HepG2 (cell line): ENCODE data around the gene ZNF428. TPM values are rescaled to one million over a fixed set of nuclear protein-coding genes. Genes with fewer than 3 reads are reported as not detected.

Experiments
- ATAC-seq: fragments of 200-7000 bp; cut with Tn5 transposase; 3 replicates; pipeline ENCODE4 v1.9.1; 2020; ENCODE audit warnings: mild to moderate bottlenecking, moderate library complexity
- BruUV-seq: library from RNA; stranded (reverse); fragments of 400-500 nt; replicated peaks from 2 replicates; lab custom pipeline; 2021; lab: Mats Ljungman, UMichigan
- CTCF ChIA-PET: fragments of 300-600 bp; formaldehyde crosslinking; extraction: SDS; loops from one replicate; lab custom pipeline; 2021; ENCODE audit warnings: low total read pairs, inconsistent platforms, low intra/inter-chr PET ratio; lab: Yijun Ruan, JAX
- POLR2A ChIA-PET: fragments of 350-600 bp; sonication (Branson Sonifier 250); formaldehyde crosslinking; loops from one replicate; lab custom pipeline; 2020; ENCODE audit warnings: antibody characterized with exemption, inconsistent platforms; lab: Yijun Ruan, JAX
- DNase-seq: peaks from one replicate; pipeline ENCODE4 v3.0.0-alpha.2; 2015; ENCODE audit warnings: low spot score
- FAIRE-seq: peaks from 3 replicates; lab custom pipeline; 2011; peaks lifted over from hg19 to GRCh38; lab: Jason Lieb, UNC
- H2AFZ ChIP-seq: one replicate; pipeline ENCODE4 v1.6.1; 2011; ENCODE audit warnings: low read length, inconsistent platforms
- H3K27ac ChIP-seq: fragments of 300-600 bp; 3 replicates; pipeline ENCODE4 v1.8.0; 2011; ENCODE audit warnings: mixed run types, mild to moderate bottlenecking, mixed read lengths, low read length, inconsistent platforms; ENCODE audit not compliant: insufficient read depth; ENCODE audit errors: extremely low read length
- H3K27me3 ChIP-seq, 2 experiments: fragments of 200-600 bp in 1 of 2; 2 replicates in 1 of 2; 3 replicates in 1 of 2; pipeline versions ENCODE4 v1.6.0 to v1.8.0; 2011; ENCODE audit warnings: low read length in 2 of 2, mild to moderate bottlenecking in 2 of 2, moderate library complexity in 2 of 2, inconsistent platforms in 1 of 2; ENCODE audit not compliant: insufficient read depth in 2 of 2, control insufficient read depth in 1 of 2
- H3K36me3 ChIP-seq, 2 experiments: fragments of 200-600 bp in 1 of 2; replicated peaks in 1 of 2; 2 replicates in 1 of 2; 3 replicates in 1 of 2; pipeline versions ENCODE4 v1.5.1 to v1.8.0; 2011; ENCODE audit warnings: low read length in 2 of 2, inconsistent platforms in 1 of 2; ENCODE audit not compliant: insufficient read depth in 2 of 2, control insufficient read depth in 1 of 2
- H3K4me1 ChIP-seq: 2 replicates; pipeline ENCODE4 v1.5.1; 2012; ENCODE audit warnings: low read length, inconsistent platforms; ENCODE audit not compliant: insufficient read depth
- H3K4me2 ChIP-seq: 2 replicates; pipeline ENCODE4 v1.6.0; 2011; ENCODE audit warnings: low read depth, low read length, inconsistent platforms
- H3K4me3 ChIP-seq, 3 experiments: fragments of 200-600 bp in 1 of 3; sonication (generic), shearing (Covaris generic) in 1 of 3; replicated peaks in 1 of 3; 2 replicates each; pipeline ENCODE4 v1.5.1; 2011 to 2016; ENCODE audit warnings: low read length in 3 of 3, inconsistent platforms in 2 of 3, low read depth in 2 of 3, mild to moderate bottlenecking in 2 of 3, control low read depth in 1 of 3, mixed read lengths in 1 of 3; ENCODE audit not compliant: insufficient read depth in 1 of 3
- H3K79me2 ChIP-seq: one replicate; pipeline ENCODE4 v1.6.1; 2011; ENCODE audit warnings: low read length, inconsistent platforms; ENCODE audit not compliant: insufficient read depth
- H3K9ac ChIP-seq: 2 replicates; pipeline ENCODE4 v1.6.0; 2011; ENCODE audit warnings: mild to moderate bottlenecking, low read depth, low read length, inconsistent platforms; ENCODE audit not compliant: insufficient read depth
- H3K9me3 ChIP-seq: 2 replicates; pipeline ENCODE4 v1.5.1; 2012; ENCODE audit warnings: mild to moderate bottlenecking, low read length
- H4K20me1 ChIP-seq: 2 replicates; pipeline ENCODE4 v1.6.0; 2011; ENCODE audit warnings: inconsistent platforms, mild to moderate bottlenecking, low read length, moderate library complexity; ENCODE audit not compliant: insufficient read depth
- BRCA1 ChIP-seq: sonication (generic); formaldehyde crosslinking; IDR thresholded peaks from 2 replicates; pipeline ENCODE4 v1.4.0; 2020; ENCODE audit warnings: missing genetic modification reagents
- CEBPB ChIP-seq: IDR thresholded peaks from 2 replicates; pipeline ENCODE4 v1.6.1; 2011; ENCODE audit warnings: low read depth, low read length, improper control_type of control experiment, borderline replicate concordance
- CEBPG ChIP-seq: IDR thresholded peaks from 2 replicates; pipeline ENCODE4 v1.6.1; 2016
- GATA4 ChIP-seq: sonication (generic); IDR thresholded peaks from 2 replicates; pipeline ENCODE4 v1.6.1; 2016; ENCODE audit warnings: antibody characterized with exemption, low read depth, borderline replicate concordance
- IKZF4 ChIP-seq: sonication (generic); formaldehyde crosslinking; IDR thresholded peaks from 2 replicates; pipeline ENCODE4 v1.5.1; 2020; ENCODE audit warnings: borderline replicate concordance, mild to moderate bottlenecking, low read depth, missing genetic modification reagents; ENCODE audit errors: not compliant biosample characterization
- KLF9 ChIP-seq: IDR thresholded peaks from 2 replicates; pipeline ENCODE4 v1.6.1; 2016; ENCODE audit warnings: low read depth
- MED8 ChIP-seq: sonication (generic); formaldehyde crosslinking; IDR thresholded peaks from 2 replicates; pipeline ENCODE4 v1.8.1; 2023; ENCODE audit warnings: mild to moderate bottlenecking, missing genetic modification reagents; ENCODE audit not compliant: insufficient replicate concordance
- MYNN ChIP-seq: sonication (generic); formaldehyde crosslinking; IDR thresholded peaks from 2 replicates; pipeline ENCODE4 v1.4.0; 2020; ENCODE audit warnings: mild to moderate bottlenecking, low read depth, missing genetic modification reagents
- MZF1 ChIP-seq: sonication (generic); formaldehyde crosslinking; IDR thresholded peaks from 2 replicates; pipeline ENCODE4 v1.8.1; 2023; ENCODE audit warnings: mild to moderate bottlenecking, missing genetic modification reagents, borderline replicate concordance
- NR1H2 ChIP-seq: sonication (generic); formaldehyde crosslinking; IDR thresholded peaks from 2 replicates; pipeline ENCODE4 v1.8.1; 2022; ENCODE audit warnings: low read depth, missing genetic modification reagents, borderline replicate concordance
- RBFOX2 ChIP-seq: fragments of 200-400 bp; formaldehyde crosslinking; IDR thresholded peaks from 2 replicates; pipeline ENCODE4 v1.6.1; 2017; ENCODE audit warnings: low read depth, mild to moderate bottlenecking, low read length
- REST ChIP-seq, 2 experiments: IDR thresholded peaks; 2 replicates each; pipeline ENCODE4 v1.6.1; 2011 to 2012; ENCODE audit warnings: low read length in 2 of 2, borderline replicate concordance in 1 of 2, low read depth in 1 of 2, mild to moderate bottlenecking in 1 of 2, moderate library complexity in 1 of 2
- SKIL ChIP-seq: sonication (generic); formaldehyde crosslinking; IDR thresholded peaks from 2 replicates; pipeline ENCODE4 v1.8.0; 2022; ENCODE audit warnings: missing genetic modification reagents, mild to moderate bottlenecking, moderate library complexity, borderline replicate concordance
- SMC3 ChIP-seq: IDR thresholded peaks from 2 replicates; pipeline ENCODE4 v1.6.1; 2011; ENCODE audit warnings: low read length, improper control_type of control experiment
- SNAPC5 ChIP-seq: sonication (generic); formaldehyde crosslinking; IDR thresholded peaks from 2 replicates; pipeline ENCODE4 v1.8.1; 2023; ENCODE audit warnings: mild to moderate bottlenecking, missing genetic modification reagents, borderline replicate concordance
- ZNF468 ChIP-seq: sonication (generic); formaldehyde crosslinking; IDR thresholded peaks from 2 replicates; pipeline ENCODE4 v1.8.0; 2022; ENCODE audit warnings: mild to moderate bottlenecking, moderate library complexity, missing genetic modification reagents
- ZNF615 ChIP-seq: sonication (generic); formaldehyde crosslinking; IDR thresholded peaks from 2 replicates; pipeline ENCODE4 v1.5.0; 2020; ENCODE audit warnings: mild to moderate bottlenecking, missing genetic modification reagents, borderline replicate concordance
- ZSCAN9 ChIP-seq: IDR thresholded peaks from 2 replicates; pipeline ENCODE4 v1.6.1; 2016; ENCODE audit warnings: borderline replicate concordance
- WGBS: methylation state at CpG from one replicate; pipeline ENCODE4 v1.1.6; 2017; ENCODE audit warnings: low lambda C conversion rate; 5-methylcytosine and 5-hydroxymethylcytosine counted together
- in situ Hi-C: cut with HindIII; loops from 2 replicates; pipeline ENCODE4 v1.10.0; 2017; ENCODE audit warnings: low pct_unique_long_range_greater_than_20kb; ENCODE audit not compliant: extremely low pct_ligation_motif_present
- intact Hi-C: fragments of 100-400 bp; cut with micrococcal nuclease; formaldehyde crosslinking; loops from one replicate; pipeline ENCODE4 v1.10.0; 2022; ENCODE audit not compliant: unreplicated experiment
- polyA plus RNA-seq, 8 experiments: library from polyadenylated mRNA; depleted of rRNA in 3 of 8; stranded (reverse) in 7 of 8; unstranded in 1 of 8; fragments of >200 nt; fragmentation: Illumina TruSeq in 4 of 8; extraction: Trizol in 4 of 8; gene quantifications; 2 replicates each; pipeline versions ENCODE4 v1.2.1 to v1.2.3, GENCODE V29; 2011 to 2016; ENCODE audit warnings: low read depth in 4 of 8, missing spikeins in 1 of 8, mixed read lengths in 1 of 8; ENCODE audit not compliant: insufficient read depth in 1 of 8
- total RNA-seq, 5 experiments: library from RNA; depleted of rRNA; stranded (reverse); fragments of >200 nt; fragmentation: Illumina TruSeq; extraction: Trizol; gene quantifications; 2 replicates each; pipeline ENCODE4 v1.2.3, GENCODE V29; 2016; ENCODE audit warnings: low read depth in 1 of 5

Gene ZNF428
- total and polyA plus RNA-seq, 2 of the 13 experiments (the other 11 are each of a cell fraction or from before 2014, with no cell fraction given): 10.4 to 26.9 TPM

GRCh38 chr19:43633520-43633919 lies 14.1 kb upstream of the ZNF428 start:
- ATAC-seq (no peak), FAIRE-seq (no peak), DNase-seq (no peak)
- H3K4me1 ChIP-seq: peaks cover 50% of the 10 kb centered on the region
- no peak overlapping the region for H3K27ac ChIP-seq
- BruUV-seq: no TSS peak
- no peaks in the 10 kb centered on the region for H3K9me3 ChIP-seq
- no peak overlapping the region for H3K4me3 ChIP-seq
- in situ Hi-C loops: no loop called here
- H2AFZ ChIP-seq: no peak overlapping the region
- H3K27me3 ChIP-seq: no peaks in the 10 kb centered on the region
- H3K4me2 ChIP-seq: no peak overlapping the region
- no peaks in the 10 kb centered on the region for H4K20me1 ChIP-seq
- H3K36me3 ChIP-seq: no peaks in the 10 kb centered on the region
- POLR2A ChIA-PET: no interaction called here
- no peaks in the 10 kb centered on the region for H3K79me2 ChIP-seq
- intact Hi-C loops: no loop called here
- 55% methylated on average over 4 of the region's 4 CpGs for WGBS
- no peak overlapping the region for H3K9ac ChIP-seq
- CTCF ChIA-PET: no interaction called here
- TF ChIP-seq GATA4 (no peak), IKZF4 (CRISPR knock-in tag) (no peak), REST (IDR thresholded peaks at IDR 0.05; ENCODE audit: borderline replicate concordance in 1 of 2, low read depth in 1 of 2, low read length in 2 of 2) (no peak), SMC3 (no peak), MYNN (CRISPR knock-in tag) (no peak), SKIL (CRISPR knock-in tag) (no peak), ZSCAN9 (no peak), ZNF615 (CRISPR knock-in tag) (no peak), ZNF468 (CRISPR knock-in tag) (no peak), RBFOX2 (no peak), MZF1 (CRISPR knock-in tag) (no peak), CEBPG (CRISPR knock-in tag) (peak; percentile 23; the same call in 1 of the 2 replicates), MED8 (CRISPR knock-in tag) (no peak), NR1H2 (CRISPR knock-in tag) (no peak), SNAPC5 (CRISPR knock-in tag) (no peak), BRCA1 (CRISPR knock-in tag) (no peak), KLF9 (CRISPR knock-in tag) (no peak), CEBPB (peak; percentile 19; the same call in 1 of the 2 replicates)
